ENCODE data around the gene NXPH3. TPM values are rescaled to one million over a fixed set of nuclear protein-coding genes. Genes with fewer than 3 reads are reported as not detected.

NXPH3 gene
- total and polyA plus RNA-seq, 10 of the 15 experiments (the other 5 are each of a cell fraction or from before 2014, with no cell fraction given) = 0.08 to 0.35 (median 0.12) TPM; not detected in 2

GRCh38 chr17:49577650-49577934, 1.9 kb downstream of the NXPH3 start:
- no peaks in the 10 kb centered on the region for H3K36me3 ChIP-seq (ENCODE audit: control insufficient read depth in 2 of 2, insufficient read depth in 2 of 2, low read length in 1 of 2)
- FAIRE-seq = no peak
- CTCF ChIA-PET = interaction anchor here (0.6 to 17.8 kb wide), 4 partner anchors 8 to 118 kb away, joined by 3 to 483 read pairs (median 4); no protein-coding TSS in a partner anchor

More at GRCh38 chr17:49577650-49577934, 1.9 kb downstream of the NXPH3 start:
- no peaks in the 10 kb centered on the region for H3K79me2 ChIP-seq (ENCODE audit: control insufficient read depth, insufficient read depth, low read length)
- peaks cover 2 to 6% of the 10 kb centered on the region in 2 experiments; a peak in 3 of 4 replicates for H3K27me3 ChIP-seq (replicated peaks in 1 of 2; ENCODE audit: control insufficient read depth in 2 of 2, insufficient read depth in 2 of 2, low read length in 1 of 2)
- no TSS peak for BruUV-seq (replicated peaks)
- WGBS (ENCODE audit: insufficient coverage, insufficient replicate concordance, low lambda C conversion rate, missing lambda C conversion rate) = 5% methylated on average over 3 of the region's 3 CpGs
- H3K4me3 ChIP-seq = no peak overlapping the region
- ATAC-seq (peak; percentile 24; the same call in 1 of the 3 replicates), DNase-seq (ENCODE audit: low read depth, low spot score) (no peak)
- no peaks in the 10 kb centered on the region for H3K9me3 ChIP-seq (replicated peaks; ENCODE audit: control insufficient read depth, insufficient read depth, low read length)
- peak overlapping the region; percentile 86 for H3K4me2 ChIP-seq (ENCODE audit: control insufficient read depth, insufficient read depth)
- no peak overlapping the region for H3K27ac ChIP-seq (ENCODE audit: control insufficient read depth, insufficient read depth)
- ChIA-PET SMC1A (ENCODE audit: uncharacterized antibody, unreplicated experiment) (no interaction called here), RAD21 (ENCODE audit: unreplicated experiment) (no interaction called here), POLR2A (interaction anchor here (0.5 kb wide), 1 partner anchor 209 kb away, joined by 3 read pairs; no protein-coding TSS in a partner anchor)
- no peaks in the 10 kb centered on the region for H4K20me1 ChIP-seq (ENCODE audit: control insufficient read depth, insufficient read depth)
- H2AFZ ChIP-seq (ENCODE audit: control insufficient read depth, low read depth, low read length) = no peak overlapping the region
- intact Hi-C loops (cut with micrococcal nuclease; ENCODE audit: unreplicated experiment) = no loop called here
- in situ Hi-C loops (cut with MboI) = no loop called here
- no peak for TF ChIP-seq IKZF1 (conservative IDR thresholded peaks at IDR 0.05)
- no peak for TF ChIP-seq BRCA1 (IDR thresholded peaks at IDR 0.05; ENCODE audit: low read depth, low read length)
- TF ChIP-seq FOXK2 (IDR thresholded peaks at IDR 0.05) = no peak
- TF ChIP-seq RELA (IDR thresholded peaks at IDR 0.05; ENCODE audit: borderline replicate concordance, partially characterized antibody) = no peak
- no peak for TF ChIP-seq STAT3 (IDR thresholded peaks at IDR 0.05; ENCODE audit: low read depth, low read length)
- no peak for TF ChIP-seq E2F8 (IDR thresholded peaks at IDR 0.05; ENCODE audit: low read depth, partially characterized antibody)
- TF ChIP-seq ELK1 (IDR thresholded peaks at IDR 0.05; ENCODE audit: low read depth, low read length) = no peak
- no peak for TF ChIP-seq KAT2A (conservative IDR thresholded peaks at IDR 0.05; ENCODE audit: control insufficient read depth, low read depth, low read length)
- no peak for TF ChIP-seq MLLT1 (IDR thresholded peaks at IDR 0.05)
- no peak for TF ChIP-seq MYC (IDR thresholded peaks at IDR 0.05; ENCODE audit: insufficient read depth, insufficient read length, insufficient replicate concordance, low read length, severe bottlenecking)
- TF ChIP-seq SRF (IDR thresholded peaks at IDR 0.05; ENCODE audit: low read depth in 2 of 2, low read length in 2 of 2) = no peak
- no peak for TF ChIP-seq BHLHE40 (IDR thresholded peaks at IDR 0.05; ENCODE audit: borderline replicate concordance in 1 of 2, low read depth in 2 of 2, low read length in 1 of 2)
- no peak for TF ChIP-seq HDAC6 (IDR thresholded peaks at IDR 0.05; ENCODE audit: unreplicated experiment)
- no peak for TF ChIP-seq SIN3A (IDR thresholded peaks at IDR 0.05; ENCODE audit: low read depth, low read length)
- no peak for TF ChIP-seq PRDM15 (CRISPR knock-in tag; IDR thresholded peaks at IDR 0.05)
- no peak overlapping the region for H3K9ac ChIP-seq (ENCODE audit: control insufficient read depth, insufficient read depth, low read length)
- H3K4me1 ChIP-seq (ENCODE audit: control insufficient read depth, insufficient read depth, low read length) = no peaks in the 10 kb centered on the region; the same call in 1 of the 2 replicates

All from GM12878 (cell line).